Measurements from ENCODE around the gene AKAP6. TPM values are rescaled to one million over a fixed set of nuclear protein-coding genes. Genes with fewer than 3 reads are reported as not detected.

Gene AKAP6
- total and polyA plus RNA-seq, 2 of the 8 experiments (the other 6 are each of a cell fraction or from before 2014, with no cell fraction given), result 0.09 to 0.89 TPM

DNA sequence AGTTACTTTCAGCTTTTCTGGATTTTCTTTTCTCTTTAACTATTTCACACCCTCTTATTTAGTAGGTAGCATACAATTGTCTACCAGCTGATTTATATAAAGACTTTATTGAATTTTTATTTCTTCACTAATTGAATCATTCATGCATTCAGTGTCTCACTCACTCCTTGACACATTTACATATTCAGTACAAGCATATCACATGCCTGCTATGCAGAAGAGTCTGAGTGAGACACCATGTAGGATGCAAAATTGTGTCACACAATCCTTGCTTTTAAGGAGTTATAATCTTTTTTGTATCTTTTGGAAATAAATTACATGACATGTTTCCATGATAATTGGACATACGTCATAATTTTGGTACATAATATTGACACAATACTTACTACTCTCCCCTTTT, 83.0 kb downstream of the AKAP6 start:
- Histone ChIP-seq H2AFZ (ENCODE audit: low read length) (no peak overlapping the region), H2BK15ac (ENCODE audit: low read length) (no peak overlapping the region), H4K8ac (ENCODE audit: extremely low read depth, insufficient read depth, low read length) (no peak overlapping the region), H3K23me2 (ENCODE audit: low read depth, low read length) (no peaks in the 10 kb centered on the region), H2BK20ac (ENCODE audit: low read length) (no peak overlapping the region), H2BK5ac (ENCODE audit: low read depth, low read length) (no peak overlapping the region), H3K9ac (replicated peaks in 1 of 4; ENCODE audit: extremely low read depth in 1 of 4, low read depth in 3 of 4, low read length in 3 of 4) (no peak overlapping the region), H3K14ac (ENCODE audit: insufficient read length) (no peak overlapping the region), H3K23ac (ENCODE audit: insufficient read length) (no peak overlapping the region), H3K27me3 (replicated peaks in 1 of 4; ENCODE audit: control insufficient read depth in 3 of 4, extremely low read depth in 1 of 4, insufficient read depth in 3 of 4, low read length in 3 of 4) (no peaks in the 10 kb centered on the region), H3K27ac (ENCODE audit: low read depth, low read length) (no peak overlapping the region; the same call in 1 of the 2 replicates), H2BK120ac (replicated peaks; ENCODE audit: low read depth, low read length) (no peak overlapping the region), H3K4ac (replicated peaks; ENCODE audit: insufficient read length, low read depth, low read length) (no peak overlapping the region), H3K56ac (replicated peaks; ENCODE audit: insufficient read length, low read depth, low read length) (no peak overlapping the region), H3K9me3 (ENCODE audit: insufficient read depth in 2 of 2, low read depth in 1 of 2, low read length in 1 of 2) (no peaks in the 10 kb centered on the region), H4K20me1 (replicated peaks in 1 of 2; ENCODE audit: control insufficient read depth in 1 of 2, insufficient read depth in 2 of 2, low read length in 2 of 2) (no peaks in the 10 kb centered on the region), H3K4me3 (ENCODE audit: extremely low read depth in 1 of 4, insufficient read depth in 2 of 4, low read depth in 3 of 4, low read length in 4 of 4) (no peak overlapping the region), H2BK12ac (ENCODE audit: low read depth, low read length) (no peak overlapping the region), H4K5ac (ENCODE audit: insufficient read length, low read depth, low read length) (no peak overlapping the region), H4K91ac (replicated peaks; ENCODE audit: insufficient read length, low read length) (no peak overlapping the region), H3K79me1 (ENCODE audit: low read depth, low read length) (no peaks in the 10 kb centered on the region), H3K79me2 (ENCODE audit: control insufficient read depth in 1 of 2, insufficient read depth in 2 of 2, low read length in 2 of 2) (no peaks in the 10 kb centered on the region), H3K4me1 (replicated peaks in 1 of 4; ENCODE audit: control insufficient read depth in 3 of 4, insufficient read depth in 4 of 4, low read length in 3 of 4) (no peaks in the 10 kb centered on the region; a peak in 1 of 7 replicates), H3K18ac (ENCODE audit: extremely low read depth, low read length) (no peak overlapping the region), H3K36me3 (ENCODE audit: control insufficient read depth in 2 of 4, insufficient read depth in 4 of 4, low read length in 3 of 4) (no peaks in the 10 kb centered on the region), H3K4me2 (ENCODE audit: insufficient read depth in 1 of 2, low read depth in 2 of 2, low read length in 2 of 2) (no peak overlapping the region), H2AK5ac (ENCODE audit: low read depth, low read length) (no peak overlapping the region)
- FAIRE-seq (no peak), DNase-seq (ENCODE audit: low read depth in 1 of 2, low spot score in 2 of 2) (no peak)
- 89% methylated on average over 1 of the region's 1 CpG; no CpG with 5 or more reads in 1 of the 2 experiments for WGBS, 2 experiments (ENCODE audit: extremely low coverage in 1 of 2, insufficient coverage in 1 of 2, insufficient read length in 1 of 2, insufficient replicate concordance in 2 of 2, low coverage in 1 of 2, low lambda C conversion rate in 2 of 2, missing lambda C conversion rate in 1 of 2)
- POLR2A ChIA-PET (ENCODE audit: partially characterized antibody), result no interaction called here
- CTCF ChIA-PET (ENCODE audit: partially characterized antibody), result interaction anchor here (0.6 to 0.7 kb wide), 2 partner anchors 346 to 1028 kb away, joined by 3 read pairs; no protein-coding TSS in a partner anchor
- TF ChIP-seq JUND (IDR thresholded peaks at IDR 0.05; ENCODE audit: low read length) (no peak), POLR2AphosphoS5 (IDR thresholded peaks at IDR 0.05; ENCODE audit: low read depth, low read length) (no peak), SP1 (IDR thresholded peaks at IDR 0.05; ENCODE audit: low read depth, low read length) (no peak), SIN3A (conservative IDR thresholded peaks at IDR 0.05 in 1 of 2, IDR thresholded peaks at IDR 0.05 in 1 of 2; ENCODE audit: low read depth in 1 of 2, low read length in 2 of 2) (no peak), NANOG (IDR thresholded peaks at IDR 0.05; ENCODE audit: insufficient read depth, low read depth, low read length, poor library complexity, severe bottlenecking) (no peak), EGR1 (IDR thresholded peaks at IDR 0.05; ENCODE audit: borderline replicate concordance, low read depth, low read length) (no peak), CREB1 (IDR thresholded peaks at IDR 0.05) (no peak), TBP (IDR thresholded peaks at IDR 0.05; ENCODE audit: low read depth, low read length) (no peak), USF2 (IDR thresholded peaks at IDR 0.05; ENCODE audit: low read length) (no peak), POU5F1 (IDR thresholded peaks at IDR 0.05; ENCODE audit: low read depth, low read length) (no peak), EZH2 (IDR thresholded peaks at IDR 0.05; ENCODE audit: low read depth, low read length, severe bottlenecking) (no peak), RFX5 (IDR thresholded peaks at IDR 0.05; ENCODE audit: borderline replicate concordance, low read depth, low read length) (no peak), CTBP2 (IDR thresholded peaks at IDR 0.05; ENCODE audit: borderline replicate concordance, insufficient read depth, insufficient read length, low read length) (no peak)
